ENCODE data around the gene SNRNP70. TPM values are rescaled to one million over a fixed set of nuclear protein-coding genes. Genes with fewer than 3 reads are reported as not detected.

The SNRNP70 gene
- total and polyA plus RNA-seq, 2 of the 13 experiments (the other 11 are each of a cell fraction or from before 2014, with no cell fraction given) = 150 to 210 TPM

DNA sequence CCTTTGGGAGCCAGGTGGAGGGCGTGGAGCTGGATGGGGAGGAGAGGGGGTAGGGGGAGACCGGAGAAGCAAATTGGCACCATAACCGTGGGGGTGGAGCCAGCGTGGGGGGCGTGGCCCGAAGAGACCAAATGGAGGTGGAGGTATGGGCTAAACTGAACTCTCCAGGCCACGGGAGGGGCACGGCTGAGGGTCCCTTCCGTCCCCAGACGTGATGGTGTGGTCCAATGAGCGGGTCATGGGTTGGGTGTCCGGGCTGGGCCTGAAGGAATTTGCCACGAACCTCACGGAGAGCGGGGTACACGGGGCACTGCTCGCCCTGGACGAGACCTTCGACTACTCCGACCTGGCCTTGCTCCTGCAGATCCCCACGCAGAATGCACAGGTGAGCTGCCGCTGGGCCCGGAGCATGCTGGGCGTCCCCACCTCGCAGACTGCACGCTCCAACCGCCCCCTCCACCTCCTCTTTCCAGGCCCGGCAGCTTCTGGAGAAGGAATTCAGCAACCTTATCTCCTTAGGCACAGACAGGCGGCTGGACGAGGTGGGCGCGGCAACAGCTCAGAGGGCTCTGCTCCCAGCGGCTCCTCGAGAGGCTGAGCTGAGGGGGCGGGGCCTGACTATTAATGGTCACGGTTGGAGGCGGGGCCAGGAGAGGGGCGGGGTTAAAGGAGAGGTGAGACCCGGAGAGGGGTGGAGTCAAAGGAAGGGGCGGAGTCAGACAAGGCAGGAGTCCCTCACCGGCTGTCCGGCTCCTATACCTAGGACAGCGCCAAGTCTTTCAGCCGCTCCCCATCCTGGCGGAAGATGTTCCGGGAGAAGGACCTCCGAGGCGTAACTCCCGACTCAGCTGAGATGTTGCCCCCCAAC, 63.8 kb downstream of the SNRNP70 start (continued):
- no peak; the same call in 1 of the 2 replicates for TF ChIP-seq NRL (CRISPR knock-in tag; IDR thresholded peaks at IDR 0.05; ENCODE audit: borderline replicate concordance)
- no peak for TF ChIP-seq REXO4 (CRISPR knock-in tag; IDR thresholded peaks at IDR 0.05; ENCODE audit: borderline replicate concordance)
- TF ChIP-seq ZMYM4 (CRISPR knock-in tag; IDR thresholded peaks at IDR 0.05) = no peak
- TF ChIP-seq ERF (CRISPR knock-in tag; IDR thresholded peaks at IDR 0.05) = no peak
- TF ChIP-seq ZNF709 (CRISPR knock-in tag; IDR thresholded peaks at IDR 0.05) = peak; percentile 77; the same call in 1 of the 2 replicates
- no peak for TF ChIP-seq ZNF530 (CRISPR knock-in tag; IDR thresholded peaks at IDR 0.05; ENCODE audit: low read depth)
- no peak for TF ChIP-seq AHR (CRISPR knock-in tag; IDR thresholded peaks at IDR 0.05)
- TF ChIP-seq SAFB2 (CRISPR knock-in tag; IDR thresholded peaks at IDR 0.05; ENCODE audit: borderline replicate concordance, low read depth) = no peak
- TF ChIP-seq ZMYM2 (CRISPR knock-in tag; IDR thresholded peaks at IDR 0.05) = no peak
- no peak for TF ChIP-seq ZBTB3 (CRISPR knock-in tag; IDR thresholded peaks at IDR 0.05; ENCODE audit: borderline replicate concordance, low read depth)
- TF ChIP-seq POLR2A (IDR thresholded peaks at IDR 0.05; ENCODE audit: insufficient read depth in 1 of 2, low read depth in 2 of 2, low read length in 2 of 2) = peak in 1 of 2 experiments; percentile 10; a peak in 2 of 4 replicates
- TF ChIP-seq FOXK1 (CRISPR knock-in tag; IDR thresholded peaks at IDR 0.05; ENCODE audit: borderline replicate concordance, low read depth) = no peak
- no peak for TF ChIP-seq IKZF1 (IDR thresholded peaks at IDR 0.05)
- no peak for TF ChIP-seq ZSCAN30 (CRISPR knock-in tag; IDR thresholded peaks at IDR 0.05)
- no peak for TF ChIP-seq TSC22D2 (CRISPR knock-in tag; IDR thresholded peaks at IDR 0.05; ENCODE audit: borderline replicate concordance)
- TF ChIP-seq, protein P1, sequence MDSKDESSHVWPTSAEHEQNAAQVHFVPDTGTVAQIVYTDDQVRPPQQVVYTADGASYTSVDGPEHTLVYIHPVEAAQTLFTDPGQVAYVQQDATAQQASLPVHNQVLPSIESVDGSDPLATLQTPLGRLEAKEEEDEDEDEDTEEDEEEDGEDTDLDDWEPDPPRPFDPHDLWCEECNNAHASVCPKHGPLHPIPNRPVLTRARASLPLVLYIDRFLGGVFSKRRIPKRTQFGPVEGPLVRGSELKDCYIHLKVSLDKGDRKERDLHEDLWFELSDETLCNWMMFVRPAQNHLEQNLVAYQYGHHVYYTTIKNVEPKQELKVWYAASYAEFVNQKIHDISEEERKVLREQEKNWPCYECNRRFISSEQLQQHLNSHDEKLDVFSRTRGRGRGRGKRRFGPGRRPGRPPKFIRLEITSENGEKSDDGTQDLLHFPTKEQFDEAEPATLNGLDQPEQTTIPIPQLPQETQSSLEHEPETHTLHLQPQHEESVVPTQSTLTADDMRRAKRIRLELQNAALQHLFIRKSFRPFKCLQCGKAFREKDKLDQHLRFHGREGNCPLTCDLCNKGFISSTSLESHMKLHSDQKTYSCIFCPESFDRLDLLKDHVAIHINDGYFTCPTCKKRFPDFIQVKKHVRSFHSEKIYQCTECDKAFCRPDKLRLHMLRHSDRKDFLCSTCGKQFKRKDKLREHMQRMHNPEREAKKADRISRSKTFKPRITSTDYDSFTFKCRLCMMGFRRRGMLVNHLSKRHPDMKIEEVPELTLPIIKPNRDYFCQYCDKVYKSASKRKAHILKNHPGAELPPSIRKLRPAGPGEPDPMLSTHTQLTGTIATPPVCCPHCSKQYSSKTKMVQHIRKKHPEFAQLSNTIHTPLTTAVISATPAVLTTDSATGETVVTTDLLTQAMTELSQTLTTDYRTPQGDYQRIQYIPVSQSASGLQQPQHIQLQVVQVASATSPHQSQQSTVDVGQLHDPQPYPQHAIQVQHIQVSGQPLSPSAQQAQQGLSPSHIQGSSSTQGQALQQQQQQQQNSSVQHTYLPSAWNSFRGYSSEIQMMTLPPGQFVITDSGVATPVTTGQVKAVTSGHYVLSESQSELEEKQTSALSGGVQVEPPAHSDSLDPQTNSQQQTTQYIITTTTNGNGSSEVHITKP (CRISPR knock-in tag; IDR thresholded peaks at IDR 0.05; ENCODE audit: low read depth) = peak; percentile 24; the same call in 1 of the 2 replicates
- TF ChIP-seq, protein P2, sequence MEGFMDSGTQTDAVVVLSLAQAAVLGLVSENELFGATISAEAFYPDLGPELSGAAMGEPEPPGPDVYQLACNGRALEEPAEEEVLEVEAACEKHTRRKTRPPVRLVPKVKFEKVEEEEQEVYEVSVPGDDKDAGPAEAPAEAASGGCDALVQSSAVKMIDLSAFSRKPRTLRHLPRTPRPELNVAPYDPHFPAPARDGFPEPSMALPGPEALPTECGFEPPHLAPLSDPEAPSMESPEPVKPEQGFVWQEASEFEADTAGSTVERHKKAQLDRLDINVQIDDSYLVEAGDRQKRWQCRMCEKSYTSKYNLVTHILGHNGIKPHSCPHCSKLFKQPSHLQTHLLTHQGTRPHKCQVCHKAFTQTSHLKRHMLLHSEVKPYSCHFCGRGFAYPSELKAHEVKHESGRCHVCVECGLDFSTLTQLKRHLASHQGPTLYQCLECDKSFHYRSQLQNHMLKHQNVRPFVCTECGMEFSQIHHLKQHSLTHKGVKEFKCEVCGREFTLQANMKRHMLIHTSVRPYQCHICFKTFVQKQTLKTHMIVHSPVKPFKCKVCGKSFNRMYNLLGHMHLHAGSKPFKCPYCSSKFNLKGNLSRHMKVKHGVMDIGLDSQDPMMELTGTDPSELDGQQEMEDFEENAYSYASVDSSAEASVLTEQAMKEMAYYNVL (CRISPR knock-in tag; IDR thresholded peaks at IDR 0.05; ENCODE audit: borderline replicate concordance) = 0 out of 2 replicates have a peak, but pooled peaks have one; percentile 55
- TF ChIP-seq, protein P3, sequence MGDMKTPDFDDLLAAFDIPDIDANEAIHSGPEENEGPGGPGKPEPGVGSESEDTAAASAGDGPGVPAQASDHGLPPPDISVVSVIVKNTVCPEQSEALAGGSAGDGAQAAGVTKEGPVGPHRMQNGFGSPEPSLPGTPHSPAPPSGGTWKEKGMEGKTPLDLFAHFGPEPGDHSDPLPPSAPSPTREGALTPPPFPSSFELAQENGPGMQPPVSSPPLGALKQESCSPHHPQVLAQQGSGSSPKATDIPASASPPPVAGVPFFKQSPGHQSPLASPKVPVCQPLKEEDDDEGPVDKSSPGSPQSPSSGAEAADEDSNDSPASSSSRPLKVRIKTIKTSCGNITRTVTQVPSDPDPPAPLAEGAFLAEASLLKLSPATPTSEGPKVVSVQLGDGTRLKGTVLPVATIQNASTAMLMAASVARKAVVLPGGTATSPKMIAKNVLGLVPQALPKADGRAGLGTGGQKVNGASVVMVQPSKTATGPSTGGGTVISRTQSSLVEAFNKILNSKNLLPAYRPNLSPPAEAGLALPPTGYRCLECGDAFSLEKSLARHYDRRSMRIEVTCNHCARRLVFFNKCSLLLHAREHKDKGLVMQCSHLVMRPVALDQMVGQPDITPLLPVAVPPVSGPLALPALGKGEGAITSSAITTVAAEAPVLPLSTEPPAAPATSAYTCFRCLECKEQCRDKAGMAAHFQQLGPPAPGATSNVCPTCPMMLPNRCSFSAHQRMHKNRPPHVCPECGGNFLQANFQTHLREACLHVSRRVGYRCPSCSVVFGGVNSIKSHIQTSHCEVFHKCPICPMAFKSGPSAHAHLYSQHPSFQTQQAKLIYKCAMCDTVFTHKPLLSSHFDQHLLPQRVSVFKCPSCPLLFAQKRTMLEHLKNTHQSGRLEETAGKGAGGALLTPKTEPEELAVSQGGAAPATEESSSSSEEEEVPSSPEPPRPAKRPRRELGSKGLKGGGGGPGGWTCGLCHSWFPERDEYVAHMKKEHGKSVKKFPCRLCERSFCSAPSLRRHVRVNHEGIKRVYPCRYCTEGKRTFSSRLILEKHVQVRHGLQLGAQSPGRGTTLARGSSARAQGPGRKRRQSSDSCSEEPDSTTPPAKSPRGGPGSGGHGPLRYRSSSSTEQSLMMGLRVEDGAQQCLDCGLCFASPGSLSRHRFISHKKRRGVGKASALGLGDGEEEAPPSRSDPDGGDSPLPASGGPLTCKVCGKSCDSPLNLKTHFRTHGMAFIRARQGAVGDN (CRISPR knock-in tag; IDR thresholded peaks at IDR 0.05) = peak; percentile 17; the same call in 1 of the 2 replicates
- 0 out of 2 replicates have a peak, but pooled peaks have one; percentile 4 for TF ChIP-seq CREB1 (IDR thresholded peaks at IDR 0.05)
- TF ChIP-seq CREB1 (CRISPR knock-in tag; IDR thresholded peaks at IDR 0.05) = no peak
